K562 (cell line): Measurements from ENCODE around the gene TRIO. TPM values are rescaled to one million over a fixed set of nuclear protein-coding genes. Genes with fewer than 3 reads are reported as not detected.

ENCODE experiments used
- ATAC-seq: fragments of 200-7000 bp; cut with Tn5 transposase; 3 replicates; pipeline ENCODE4 v1.9.1; 2020; ENCODE audit warnings: moderate library complexity
- BruUV-seq: library from RNA; stranded (reverse); fragments of 400-500 nt; replicated peaks from 2 replicates; lab custom pipeline; 2021; lab: Mats Ljungman, UMichigan
- CTCF ChIA-PET: fragments of 300-600 bp; formaldehyde crosslinking; extraction: SDS; loops from one replicate; lab custom pipeline; 2021; ENCODE audit warnings: low intra/inter-chr PET ratio; lab: Yijun Ruan, JAX
- POLR2A ChIA-PET: fragments of 300-600, 350-650 bp; sonication (Branson Sonifier 250); formaldehyde crosslinking; extraction: SDS; loops from one replicate; lab custom pipeline; 2021; ENCODE audit warnings: antibody characterized with exemption, inconsistent platforms; lab: Yijun Ruan, JAX
- DNase-seq, 4 experiments: peaks; one replicate each; pipeline versions ENCODE4 v3.0.0 to v3.0.0-alpha.2; 2011 to 2018; ENCODE audit warnings: low spot score in 3 of 4, mixed read lengths in 3 of 4; ENCODE audit errors: extremely low read depth in 1 of 4
- FAIRE-seq: peaks from 2 replicates; lab custom pipeline; 2011; peaks lifted over from hg19 to GRCh38; lab: Jason Lieb, UNC
- H2AFZ ChIP-seq: 2 replicates; pipeline ENCODE4 v1.6.0; 2011; ENCODE audit warnings: low read depth, low read length, control low read depth, inconsistent platforms
- H3K27ac ChIP-seq: fragments of 200-600 bp; 3 replicates; pipeline ENCODE4 v1.8.0; 2011; ENCODE audit warnings: low read depth, mild to moderate bottlenecking, control low read depth, inconsistent platforms, low read length, moderate library complexity, mixed read lengths; ENCODE audit errors: extremely low read depth
- H3K27me3 ChIP-seq, 2 experiments: fragments of 300-600 bp in 1 of 2; 2 replicates in 1 of 2; 3 replicates in 1 of 2; pipeline versions ENCODE4 v1.6.0 to v1.8.0; 2011; ENCODE audit warnings: inconsistent platforms in 2 of 2, low read length in 2 of 2, mild to moderate bottlenecking in 1 of 2, mixed read lengths in 1 of 2, moderate library complexity in 1 of 2; ENCODE audit not compliant: control insufficient read depth in 2 of 2, insufficient read depth in 2 of 2
- H3K36me3 ChIP-seq: fragments of 300-600 bp; 3 replicates; pipeline ENCODE4 v1.8.0; 2011; ENCODE audit warnings: mild to moderate bottlenecking, low read length, inconsistent platforms; ENCODE audit not compliant: control insufficient read depth, insufficient read depth
- H3K4me1 ChIP-seq, 2 experiments: fragments of 200-600 bp in 1 of 2; replicated peaks in 1 of 2; 2 replicates in 1 of 2; 3 replicates in 1 of 2; pipeline versions ENCODE4 v1.5.1 to v1.8.0; 2011; ENCODE audit warnings: inconsistent platforms in 2 of 2, low read length in 2 of 2, mild to moderate bottlenecking in 1 of 2, mixed read lengths in 1 of 2, moderate library complexity in 1 of 2; ENCODE audit not compliant: control insufficient read depth in 2 of 2, insufficient read depth in 2 of 2
- H3K4me2 ChIP-seq: 2 replicates; pipeline ENCODE4 v1.6.1; 2011; ENCODE audit warnings: low read length, control low read depth, inconsistent platforms, mixed read lengths; ENCODE audit not compliant: insufficient read depth
- H3K4me3 ChIP-seq: fragments of 200-600 bp; sonication (generic), shearing (Covaris generic); 2 replicates; pipeline ENCODE4 v1.5.1; 2016; ENCODE audit warnings: control low read depth, inconsistent platforms
- H3K79me2 ChIP-seq: fragments of 200-600 bp; 3 replicates; pipeline ENCODE4 v1.8.0; 2011; ENCODE audit warnings: low read length, inconsistent platforms; ENCODE audit not compliant: control insufficient read depth, insufficient read depth
- H3K9ac ChIP-seq, 2 experiments: 2 replicates each; pipeline versions ENCODE4 v1.6.0 to v1.6.1; 2011; ENCODE audit warnings: low read depth in 2 of 2, low read length in 2 of 2, control low read depth in 1 of 2, inconsistent platforms in 1 of 2, mild to moderate bottlenecking in 1 of 2, mixed read lengths in 1 of 2; ENCODE audit not compliant: insufficient read depth in 1 of 2
- H3K9me1 ChIP-seq: one replicate; pipeline ENCODE4 v1.6.0; 2011; ENCODE audit warnings: inconsistent platforms, mild to moderate bottlenecking, low read length, moderate library complexity; ENCODE audit not compliant: control insufficient read depth, insufficient read depth
- H3K9me3 ChIP-seq: replicated peaks from 2 replicates; pipeline ENCODE4 v1.5.1; 2011; ENCODE audit warnings: low read depth, low read length, inconsistent platforms; ENCODE audit not compliant: control insufficient read depth, insufficient read depth
- H4K20me1 ChIP-seq: replicated peaks from 2 replicates; pipeline ENCODE4 v1.6.1; 2011; ENCODE audit warnings: low read length, inconsistent platforms, mixed read lengths; ENCODE audit not compliant: control insufficient read depth, insufficient read depth
- ATF7 ChIP-seq: fragments of 450-650 bp; IDR thresholded peaks from 2 replicates; pipeline ENCODE4 v1.7.1; 2014; ENCODE audit warnings: mild to moderate bottlenecking, moderate library complexity
- BRCA1 ChIP-seq, 2 experiments: fragments of 450-650 bp in 1 of 2; sonication (generic) in 1 of 2; formaldehyde crosslinking in 1 of 2; IDR thresholded peaks; 2 replicates each; pipeline versions ENCODE4 v1.5.0 to v1.6.1; 2017 to 2020; ENCODE audit warnings: mild to moderate bottlenecking in 1 of 2, missing genetic modification reagents in 1 of 2
- CREB3L1 ChIP-seq: fragments of 450-650 bp; IDR thresholded peaks from 2 replicates; pipeline ENCODE4 v1.6.1; 2014; ENCODE audit warnings: low read depth, mild to moderate bottlenecking, moderate library complexity, borderline replicate concordance
- MAFF ChIP-seq: IDR thresholded peaks from 2 replicates; pipeline ENCODE4 v1.6.1; 2012; ENCODE audit warnings: low read length, improper control_type of control experiment
- NCOA1 ChIP-seq: fragments of 450-650 bp; IDR thresholded peaks from 2 replicates; pipeline ENCODE4 v1.6.1; 2016; ENCODE audit warnings: low read depth
- NEUROD1 ChIP-seq: fragments of 150-350 bp; IDR thresholded peaks from 2 replicates; pipeline ENCODE4 v1.6.1; 2014; ENCODE audit warnings: borderline replicate concordance, low read length, low read depth; ENCODE audit not compliant: partially characterized antibody
- NFIX ChIP-seq: fragments of 250-450 bp; sonication (Bioruptor Pico); IDR thresholded peaks from 2 replicates; pipeline ENCODE4 v1.4.0; 2020; ENCODE audit warnings: low read depth, mild to moderate bottlenecking, moderate library complexity
- NRF1 ChIP-seq, 2 experiments: fragments of 450-650 bp; IDR thresholded peaks in 1 of 2; conservative IDR thresholded peaks in 1 of 2; 2 replicates each; pipeline ENCODE4 v1.6.1; 2014; ENCODE audit warnings: mild to moderate bottlenecking in 2 of 2
- RHOXF2B ChIP-seq: fragments of 250-450 bp; sonication (Bioruptor Pico); conservative IDR thresholded peaks from 2 replicates; pipeline ENCODE4 v1.5.1; 2021
- SLC30A9 ChIP-seq: fragments of 250-450 bp; sonication (Bioruptor Pico); IDR thresholded peaks from 2 replicates; pipeline ENCODE4 v1.8.0; 2022; ENCODE audit warnings: mild to moderate bottlenecking, moderate library complexity
- SMARCA4 ChIP-seq: fragments of 450-650 bp; IDR thresholded peaks from 2 replicates; pipeline ENCODE4 v1.6.1; 2016
- SNAPC5 ChIP-seq: fragments of 250-450 bp; sonication (Bioruptor Pico); IDR thresholded peaks from 2 replicates; pipeline ENCODE4 v1.8.0; 2021; ENCODE audit warnings: moderate library complexity, mild to moderate bottlenecking, inconsistent platforms
- TCF7L2 ChIP-seq: fragments of 150-350 bp; IDR thresholded peaks from 2 replicates; pipeline ENCODE4 v1.6.1; 2016; ENCODE audit warnings: low read depth, mild to moderate bottlenecking, low read length, moderate library complexity
- ZKSCAN1 ChIP-seq: fragments of 150-350 bp; IDR thresholded peaks from 2 replicates; pipeline ENCODE4 v1.6.1; 2016; ENCODE audit warnings: low read depth, low read length
- ZNF134 ChIP-seq: fragments of 250-450 bp; sonication (Bioruptor Pico); conservative IDR thresholded peaks from 2 replicates; pipeline ENCODE4 v1.4.0; 2020
- ZNF282 ChIP-seq: sonication (generic); formaldehyde crosslinking; IDR thresholded peaks from 2 replicates; pipeline ENCODE4 v1.8.1; 2023; ENCODE audit warnings: missing genetic modification reagents
- ZNF445 ChIP-seq: fragments of 250-450 bp; sonication (Bioruptor Pico); IDR thresholded peaks from 2 replicates; pipeline ENCODE4 v1.4.0; 2020; ENCODE audit warnings: low read depth, mild to moderate bottlenecking, moderate library complexity
- WGBS: fragments of 100-300 bp; shearing (Covaris generic); methylation state at CpG from one replicate; pipeline ENCODE4 v1.1.6; 2016; ENCODE audit warnings: low coverage, mixed read lengths; ENCODE audit not compliant: insufficient coverage; ENCODE audit errors: missing lambda C conversion rate; 5-methylcytosine and 5-hydroxymethylcytosine counted together
- in situ Hi-C: fragments of 300-500 bp; cut with MboI; formaldehyde crosslinking; loops from 4 replicates; pipeline ENCODE4 v1.15.0; 2018; ENCODE audit warnings: inconsistent platforms, mixed read lengths
- intact Hi-C: fragments of 100-400 bp; cut with micrococcal nuclease; formaldehyde crosslinking; loops from 2 replicates; pipeline ENCODE4 v1.14.2; 2022
- polyA plus RNA-seq, 8 experiments: library from polyadenylated mRNA; depleted of rRNA in 4 of 8; stranded (reverse) in 5 of 8; unstranded in 3 of 8; fragments of >200 nt; fragmentation: Nextera tagmentation in 2 of 8; fragmentation: Illumina TruSeq in 1 of 8; extraction: Ambion mirVana in 2 of 8; extraction: Trizol in 1 of 8; gene quantifications; 2 replicates each; pipeline versions ENCODE4 v1.2.1 to v1.2.3, GENCODE V29; 2011 to 2014; ENCODE audit warnings: inconsistent platforms in 1 of 8, missing spikeins in 1 of 8
- total RNA-seq, 7 experiments: library from RNA; depleted of rRNA in 6 of 7; stranded (reverse); fragments of >200 nt in 6 of 7; fragmentation: Illumina TruSeq in 2 of 7; extraction: Trizol in 2 of 7; gene quantifications; 2 replicates each; pipeline versions ENCODE4 v1.2.1 to v1.2.3, GENCODE V29; 2011 to 2021; ENCODE audit warnings: low replicate concordance in 1 of 7

The TRIO gene
- total and polyA plus RNA-seq, 9 of the 15 experiments (the other 6 are each of a cell fraction or from before 2014, with no cell fraction given) = 0.24 to 5.0 (median 1.1) TPM

- Histone ChIP-seq H4K20me1 (no peaks in the 10 kb centered on the region), H3K9ac (no peak overlapping the region), H3K4me3 (no peak overlapping the region), H3K79me2 (no peaks in the 10 kb centered on the region), H3K9me3 (no peaks in the 10 kb centered on the region), H3K27ac (no peak overlapping the region), H3K27me3 (peaks cover 16 to 28% of the 10 kb centered on the region in 2 experiments), H3K9me1 (no peaks in the 10 kb centered on the region), H3K36me3 (no peaks in the 10 kb centered on the region), H3K4me1 (no peaks in the 10 kb centered on the region), H2AFZ (no peak overlapping the region), H3K4me2 (no peak overlapping the region)
- ATAC-seq (no peak), DNase-seq (no peak), FAIRE-seq (no peak)
- BruUV-seq = no TSS peak
- ChIA-PET CTCF (no interaction called here), POLR2A (no interaction called here)
- TF ChIP-seq SMARCA4 (no peak), ZKSCAN1 (no peak), BRCA1 (IDR thresholded peaks at IDR 0.05) (no peak), BRCA1 (CRISPR knock-in tag; IDR thresholded peaks at IDR 0.05) (no peak), ZNF134 (no peak), CREB3L1 (no peak), ZNF445 (CRISPR knock-in tag) (no peak), SLC30A9 (CRISPR knock-in tag) (no peak), NCOA1 (no peak), NEUROD1 (no peak), NFIX (CRISPR knock-in tag) (no peak), MAFF (no peak), ATF7 (no peak), RHOXF2B (no peak), ZNF282 (no peak), SNAPC5 (CRISPR knock-in tag) (no peak), TCF7L2 (no peak), NRF1 (conservative IDR thresholded peaks at IDR 0.05 in 1 of 2, IDR thresholded peaks at IDR 0.05 in 1 of 2) (no peak)
- intact Hi-C loops = no loop called here
- 2% methylated on average over 7 of the region's 7 CpGs for WGBS
- in situ Hi-C loops = no loop called here
Measured at GRCh38 chr5:14512574-14512973, 369.4 kb downstream of the TRIO start.
